NT2/D1 (cell line): ENCODE measurements around the gene CNKSR3.

Source experiments
- DNase-seq: peaks from one replicate; pipeline ENCODE4 v3.0.0-alpha.2; 2011; ENCODE audit warnings: low read depth, low spot score
- H3K27me3 ChIP-seq: 2 replicates; pipeline ENCODE4 v1.6.0; 2011; ENCODE audit warnings: mild to moderate bottlenecking; ENCODE audit not compliant: insufficient read length, insufficient read depth
- H3K36me3 ChIP-seq: 2 replicates; pipeline ENCODE4 v1.6.1; 2011; ENCODE audit warnings: mild to moderate bottlenecking, low read length, mixed read lengths; ENCODE audit not compliant: insufficient read depth, insufficient read length
- H3K4me1 ChIP-seq: 2 replicates; pipeline ENCODE4 v1.5.1; 2011; ENCODE audit not compliant: insufficient read depth, insufficient read length
- H3K4me3 ChIP-seq: 2 replicates; pipeline ENCODE4 v1.5.1; 2011; ENCODE audit warnings: low read depth; ENCODE audit not compliant: insufficient read length
- H3K9ac ChIP-seq: 2 replicates; pipeline ENCODE4 v1.6.0; 2011; ENCODE audit warnings: low read depth; ENCODE audit not compliant: insufficient read length
- H3K9me3 ChIP-seq: 2 replicates; pipeline ENCODE4 v1.5.1; 2011; ENCODE audit warnings: mild to moderate bottlenecking, low read length; ENCODE audit not compliant: insufficient read depth
- SUZ12 ChIP-seq: IDR thresholded peaks from 2 replicates; pipeline ENCODE4 v1.6.1; 2011; ENCODE audit not compliant: insufficient read length, insufficient read depth; ENCODE audit errors: extremely low read depth
- YY1 ChIP-seq: IDR thresholded peaks from 2 replicates; pipeline ENCODE4 v1.6.1; 2011; ENCODE audit not compliant: insufficient read length, insufficient read depth
- ZNF274 ChIP-seq: IDR thresholded peaks from 2 replicates; pipeline ENCODE4 v1.6.1; 2011; ENCODE audit warnings: mild to moderate bottlenecking, low read depth, low read length

Gene CNKSR3

DNA sequence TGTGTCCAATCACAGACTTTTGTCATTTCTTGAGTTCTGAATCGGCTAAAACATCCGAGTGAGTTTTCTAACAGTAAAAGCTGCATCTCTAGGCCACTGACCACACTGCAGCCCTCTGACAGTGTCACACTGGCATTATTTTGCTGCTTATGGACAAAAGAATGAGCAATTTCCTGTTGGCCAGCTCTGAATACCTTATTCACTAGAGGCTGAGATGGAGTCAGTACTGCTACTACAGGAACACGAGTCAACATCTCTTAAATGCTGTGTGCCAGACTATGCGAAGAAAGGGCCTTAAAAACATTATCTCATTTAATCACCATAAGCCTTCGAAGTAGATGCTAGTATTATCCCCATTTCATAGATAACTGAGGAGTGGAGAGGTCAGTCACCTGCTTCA is 111.4 kb downstream of the CNKSR3 start:
- H3K9me3 ChIP-seq = no peaks in the 10 kb centered on the region
- DNase-seq = no peak
- TF ChIP-seq SUZ12 = no peak
- TF ChIP-seq YY1 = no peak
- H3K4me1 ChIP-seq = peaks cover 2% of the 10 kb centered on the region
- no peak overlapping the region for H3K4me3 ChIP-seq
- peaks cover 10% of the 10 kb centered on the region for H3K36me3 ChIP-seq
- H3K9ac ChIP-seq = no peak overlapping the region
- H3K27me3 ChIP-seq = no peaks in the 10 kb centered on the region

GRCh38 chr6:154397491-154398195 is 112.8 kb downstream of the CNKSR3 start:
- Histone ChIP-seq H3K36me3 (peaks cover 10% of the 10 kb centered on the region), H3K4me1 (no peaks in the 10 kb centered on the region), H3K27me3 (no peaks in the 10 kb centered on the region), H3K4me3 (no peak overlapping the region), H3K9me3 (no peaks in the 10 kb centered on the region), H3K9ac (no peak overlapping the region)
- TF ChIP-seq ZNF274 = no peak
- TF ChIP-seq SUZ12 = no peak
- no peak for TF ChIP-seq YY1
- DNase-seq = no peak

DNA sequence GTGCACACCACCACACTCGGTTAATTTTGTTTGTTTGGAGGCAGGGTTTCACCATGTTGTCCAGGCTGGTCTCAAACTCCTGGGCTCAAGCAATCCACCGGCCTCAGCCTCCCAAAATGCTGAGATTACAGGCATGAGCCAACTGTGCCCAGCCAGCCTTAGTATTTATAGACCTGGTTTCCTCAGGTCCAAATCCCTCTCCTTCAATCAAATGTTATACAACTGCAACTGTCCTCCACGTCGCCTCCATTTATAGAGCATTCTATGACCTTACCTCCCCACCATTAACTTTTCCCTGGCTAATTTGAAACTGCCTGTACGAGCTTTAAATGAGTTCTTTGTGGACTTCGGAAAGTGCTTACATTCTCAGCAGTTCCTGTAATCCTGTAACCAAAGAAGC is 114.6 kb downstream of the CNKSR3 start:
- no peak overlapping the region for H3K4me3 ChIP-seq
- TF ChIP-seq SUZ12 (no peak), YY1 (no peak), ZNF274 (no peak)
- H3K27me3 ChIP-seq = no peaks in the 10 kb centered on the region

DNA sequence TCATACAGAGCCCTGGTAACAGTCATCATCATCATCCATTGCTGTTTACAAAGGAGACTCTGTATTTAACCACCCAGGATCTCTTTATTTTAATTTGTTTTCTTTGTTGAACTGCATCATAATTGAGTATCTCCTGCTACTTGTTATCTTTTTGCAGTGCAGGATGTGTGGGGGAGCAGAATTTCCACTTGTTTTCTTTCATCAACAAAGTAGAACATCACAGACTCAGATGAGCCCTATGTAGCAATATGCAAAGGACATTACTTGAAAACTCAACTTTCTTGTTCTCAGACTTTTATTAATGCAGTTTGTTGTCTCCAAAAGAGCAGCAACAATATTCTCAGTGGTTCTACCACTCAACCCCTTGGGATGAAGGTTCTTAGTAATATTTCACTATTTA is 115.2 kb downstream of the CNKSR3 start:
- DNase-seq = no peak
- no peaks in the 10 kb centered on the region for H3K36me3 ChIP-seq
- no peaks in the 10 kb centered on the region for H3K4me1 ChIP-seq
- H3K9ac ChIP-seq = no peak overlapping the region
- no peak for TF ChIP-seq YY1
- TF ChIP-seq SUZ12 = no peak
- H3K27me3 ChIP-seq = no peaks in the 10 kb centered on the region
- no peaks in the 10 kb centered on the region for H3K9me3 ChIP-seq
- H3K4me3 ChIP-seq = no peak overlapping the region

More for the DNA sequence above, 114.6 kb downstream of the CNKSR3 start:
- H3K4me1 ChIP-seq = no peaks in the 10 kb centered on the region
- DNase-seq = no peak
- H3K9me3 ChIP-seq = no peaks in the 10 kb centered on the region
- no peak overlapping the region for H3K9ac ChIP-seq
- H3K36me3 ChIP-seq = peaks cover under 1% of the 10 kb centered on the region

DNA sequence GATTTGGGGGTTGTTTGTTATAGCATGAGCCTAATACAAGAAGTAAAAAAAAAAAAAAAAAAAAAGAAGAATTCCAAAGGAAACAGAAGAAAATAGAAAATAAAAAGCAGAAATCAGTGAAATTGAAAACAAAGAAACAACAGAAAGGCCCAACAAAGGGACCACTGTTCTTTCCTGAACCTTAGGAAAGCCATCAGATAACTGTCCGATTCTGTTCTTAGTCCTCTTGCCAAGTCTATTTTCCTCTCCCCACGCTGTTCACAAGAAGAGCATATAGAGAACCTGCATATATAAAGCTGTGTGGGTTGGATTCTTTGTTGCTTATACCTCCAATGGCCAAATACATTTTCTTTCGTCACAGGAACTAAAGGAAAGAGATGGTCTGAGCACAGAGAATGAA is 115.9 kb downstream of the CNKSR3 start:
- no peak overlapping the region for H3K4me3 ChIP-seq
- H3K4me1 ChIP-seq = no peaks in the 10 kb centered on the region
- H3K9me3 ChIP-seq = no peaks in the 10 kb centered on the region
- H3K9ac ChIP-seq = no peak overlapping the region
- H3K27me3 ChIP-seq = no peaks in the 10 kb centered on the region
- no peaks in the 10 kb centered on the region for H3K36me3 ChIP-seq
- no peak for DNase-seq
- TF ChIP-seq ZNF274 (no peak), SUZ12 (no peak), YY1 (no peak)

DNA sequence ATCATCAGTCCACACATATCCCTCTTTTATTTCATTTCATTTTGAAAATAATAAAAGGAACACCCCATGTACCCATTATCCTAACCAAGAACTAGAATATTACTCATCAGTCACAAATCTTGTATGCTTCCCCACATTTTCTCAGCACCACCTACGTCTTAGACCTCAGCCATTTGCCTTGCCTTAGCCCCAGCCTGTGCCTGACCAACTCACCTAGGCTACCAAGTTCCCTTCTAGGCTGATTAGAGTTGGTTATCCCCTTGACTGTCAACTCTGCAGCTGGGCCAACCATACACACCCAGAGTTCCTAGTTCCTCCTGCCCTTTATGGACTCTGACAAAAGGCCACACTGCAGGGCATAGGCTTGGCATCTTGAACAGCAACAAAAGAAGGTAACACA is 120.5 kb downstream of the CNKSR3 start:
- Histone ChIP-seq H3K36me3 (no peaks in the 10 kb centered on the region), H3K9ac (no peak overlapping the region), H3K27me3 (no peaks in the 10 kb centered on the region), H3K4me3 (no peak overlapping the region), H3K9me3 (no peaks in the 10 kb centered on the region), H3K4me1 (no peaks in the 10 kb centered on the region)
- DNase-seq = no peak
- no peak for TF ChIP-seq SUZ12
- no peak for TF ChIP-seq YY1
- no peak for TF ChIP-seq ZNF274

DNA sequence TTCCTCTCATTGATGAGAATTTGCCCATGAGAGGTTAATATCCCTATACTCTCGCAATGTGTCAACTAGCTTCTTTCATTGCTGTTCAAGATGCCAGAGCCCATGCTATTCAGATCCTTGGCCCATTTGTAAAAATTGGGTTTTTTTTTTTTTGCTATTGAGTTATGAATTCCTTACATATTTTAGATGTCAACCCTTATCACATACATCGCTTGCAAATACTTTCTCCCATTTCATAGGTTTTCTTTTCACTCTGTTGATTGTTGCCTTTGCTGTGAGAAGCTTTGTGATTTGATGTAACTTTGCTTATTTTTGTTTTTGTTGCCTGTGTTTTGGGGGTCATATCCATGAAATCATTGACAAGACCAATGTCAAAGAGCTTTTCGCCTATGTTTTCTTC is 121.7 kb downstream of the CNKSR3 start:
- DNase-seq = no peak
- H3K27me3 ChIP-seq = no peaks in the 10 kb centered on the region

More for the DNA sequence above, 121.7 kb downstream of the CNKSR3 start:
- Histone ChIP-seq H3K4me1 (no peaks in the 10 kb centered on the region), H3K4me3 (no peak overlapping the region), H3K9ac (no peak overlapping the region), H3K9me3 (no peaks in the 10 kb centered on the region), H3K36me3 (no peaks in the 10 kb centered on the region)
- TF ChIP-seq ZNF274 = no peak
